ENCODE results near the gene ADAMTS12. TPM values are rescaled to one million over a fixed set of nuclear protein-coding genes. Genes with fewer than 3 reads are reported as not detected.

ADAMTS12 gene
- total RNA-seq, 1 experiment from 2014 or later = 1.2 TPM

DNA sequence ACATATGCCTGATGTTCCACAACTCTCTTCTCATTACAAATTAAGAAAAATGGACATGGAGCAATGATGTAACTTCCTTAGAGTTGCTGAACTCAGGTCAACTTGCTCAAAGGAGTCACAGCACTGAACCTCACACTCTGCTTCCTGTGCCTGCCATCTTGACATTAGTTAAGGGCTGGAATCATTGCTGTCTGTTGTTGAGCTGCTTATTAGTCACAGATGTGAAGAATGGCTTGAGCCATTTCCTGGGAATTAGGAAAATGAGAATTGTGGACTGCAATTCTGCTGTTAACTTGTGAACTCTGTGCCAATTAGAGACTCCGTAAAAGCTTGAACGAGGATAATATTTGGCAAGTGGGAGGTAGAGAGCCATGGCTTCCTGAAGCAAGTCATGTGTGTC, 212.0 kb downstream of the ADAMTS12 start:
- Mint-ChIP-seq H3K4me3 (ENCODE audit: low read depth, unreplicated experiment) (no peak overlapping the region), H3K27me3 (ENCODE audit: unreplicated experiment) (no peaks in the 10 kb centered on the region), H3K4me1 (ENCODE audit: low read depth, unreplicated experiment) (no peaks in the 10 kb centered on the region), H3K36me3 (ENCODE audit: insufficient read depth, unreplicated experiment) (no peaks in the 10 kb centered on the region), H3K27ac (ENCODE audit: unreplicated experiment) (no peak overlapping the region), H3K9me3 (ENCODE audit: low read depth, unreplicated experiment) (peaks cover 10% of the 10 kb centered on the region)
- BruUV-seq (replicated peaks) = no TSS peak
- intact Hi-C loops (cut with micrococcal nuclease; ENCODE audit: unreplicated experiment) = no loop called here
- no peak for DNase-seq
- TF ChIP-seq, protein P1, sequence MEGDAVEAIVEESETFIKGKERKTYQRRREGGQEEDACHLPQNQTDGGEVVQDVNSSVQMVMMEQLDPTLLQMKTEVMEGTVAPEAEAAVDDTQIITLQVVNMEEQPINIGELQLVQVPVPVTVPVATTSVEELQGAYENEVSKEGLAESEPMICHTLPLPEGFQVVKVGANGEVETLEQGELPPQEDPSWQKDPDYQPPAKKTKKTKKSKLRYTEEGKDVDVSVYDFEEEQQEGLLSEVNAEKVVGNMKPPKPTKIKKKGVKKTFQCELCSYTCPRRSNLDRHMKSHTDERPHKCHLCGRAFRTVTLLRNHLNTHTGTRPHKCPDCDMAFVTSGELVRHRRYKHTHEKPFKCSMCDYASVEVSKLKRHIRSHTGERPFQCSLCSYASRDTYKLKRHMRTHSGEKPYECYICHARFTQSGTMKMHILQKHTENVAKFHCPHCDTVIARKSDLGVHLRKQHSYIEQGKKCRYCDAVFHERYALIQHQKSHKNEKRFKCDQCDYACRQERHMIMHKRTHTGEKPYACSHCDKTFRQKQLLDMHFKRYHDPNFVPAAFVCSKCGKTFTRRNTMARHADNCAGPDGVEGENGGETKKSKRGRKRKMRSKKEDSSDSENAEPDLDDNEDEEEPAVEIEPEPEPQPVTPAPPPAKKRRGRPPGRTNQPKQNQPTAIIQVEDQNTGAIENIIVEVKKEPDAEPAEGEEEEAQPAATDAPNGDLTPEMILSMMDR (IDR thresholded peaks at IDR 0.05; ENCODE audit: unreplicated experiment) = no peak
- CTCF ChIA-PET = no interaction called here

DNA sequence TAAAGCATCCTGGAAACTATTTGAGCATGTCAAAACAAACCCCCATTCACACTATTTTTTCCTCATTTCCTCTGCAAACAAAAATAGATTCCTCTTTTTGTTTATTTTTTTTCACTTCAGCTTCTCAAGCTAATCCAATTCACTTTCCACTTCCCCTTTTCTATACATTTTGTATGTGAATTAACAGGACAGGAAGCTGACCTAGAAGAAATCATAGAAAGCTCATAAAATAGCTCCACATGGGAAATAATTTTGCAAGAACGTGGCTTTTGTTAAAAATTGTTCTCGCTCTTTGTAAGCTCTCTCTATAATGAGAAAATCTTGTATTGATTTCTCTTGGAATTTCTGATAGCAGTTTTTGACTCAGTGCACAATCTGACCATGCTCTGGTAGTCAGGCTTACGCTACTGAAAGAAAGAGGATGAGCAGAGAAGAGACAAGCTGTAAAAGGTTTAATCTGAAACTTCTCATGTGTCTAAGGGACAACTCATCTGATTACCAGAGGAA, 215.8 kb downstream of the ADAMTS12 start:
- intact Hi-C loops (cut with micrococcal nuclease; ENCODE audit: unreplicated experiment) = no loop called here
- no peak overlapping the region for H3K27ac Mint-ChIP-seq (ENCODE audit: unreplicated experiment)
- H3K4me3 Mint-ChIP-seq (ENCODE audit: low read depth, unreplicated experiment) = no peak overlapping the region
- no peaks in the 10 kb centered on the region for H3K27me3 Mint-ChIP-seq (ENCODE audit: unreplicated experiment)
- no TSS peak for BruUV-seq (replicated peaks)
- H3K9me3 Mint-ChIP-seq (ENCODE audit: low read depth, unreplicated experiment) = peaks cover 7% of the 10 kb centered on the region
- H3K4me1 Mint-ChIP-seq (ENCODE audit: low read depth, unreplicated experiment) = no peaks in the 10 kb centered on the region
- no peaks in the 10 kb centered on the region for H3K36me3 Mint-ChIP-seq (ENCODE audit: insufficient read depth, unreplicated experiment)
- CTCF ChIA-PET = no interaction called here
- TF ChIP-seq, protein P1 (IDR thresholded peaks at IDR 0.05; ENCODE audit: unreplicated experiment) = no peak
- DNase-seq = no peak

DNA sequence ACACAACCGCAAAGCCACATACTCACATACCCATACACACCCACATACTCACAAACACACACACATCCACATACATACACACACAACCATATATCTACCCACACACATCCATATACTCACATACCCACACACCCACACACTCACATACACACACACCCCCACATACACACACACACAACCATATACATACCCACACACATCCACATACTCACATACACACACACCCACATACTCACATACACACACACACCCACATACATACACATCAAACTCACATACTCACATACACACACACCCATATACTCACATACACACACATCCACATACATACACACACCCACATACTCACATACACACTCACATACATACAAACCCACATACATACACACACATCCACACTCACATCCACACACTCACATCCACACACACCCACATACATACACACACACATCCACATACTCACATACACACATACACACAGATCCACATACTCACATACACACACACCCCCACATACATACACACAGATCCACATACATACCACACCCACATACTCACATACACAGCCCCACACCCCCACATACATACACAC, 220.0 kb downstream of the ADAMTS12 start:
- no peak for DNase-seq
- no peaks in the 10 kb centered on the region for H3K36me3 Mint-ChIP-seq (ENCODE audit: insufficient read depth, unreplicated experiment)
- intact Hi-C loops (cut with micrococcal nuclease; ENCODE audit: unreplicated experiment) = no loop called here
- H3K4me3 Mint-ChIP-seq (ENCODE audit: low read depth, unreplicated experiment) = no peak overlapping the region
- no peaks in the 10 kb centered on the region for H3K27me3 Mint-ChIP-seq (ENCODE audit: unreplicated experiment)
- H3K4me1 Mint-ChIP-seq (ENCODE audit: low read depth, unreplicated experiment) = no peaks in the 10 kb centered on the region
- no TSS peak for BruUV-seq (replicated peaks)
- TF ChIP-seq, protein P1 (IDR thresholded peaks at IDR 0.05; ENCODE audit: unreplicated experiment) = no peak
- no peak overlapping the region for H3K27ac Mint-ChIP-seq (ENCODE audit: unreplicated experiment)
- H3K9me3 Mint-ChIP-seq (ENCODE audit: low read depth, unreplicated experiment) = peaks cover 3% of the 10 kb centered on the region
- CTCF ChIA-PET = no interaction called here

DNA sequence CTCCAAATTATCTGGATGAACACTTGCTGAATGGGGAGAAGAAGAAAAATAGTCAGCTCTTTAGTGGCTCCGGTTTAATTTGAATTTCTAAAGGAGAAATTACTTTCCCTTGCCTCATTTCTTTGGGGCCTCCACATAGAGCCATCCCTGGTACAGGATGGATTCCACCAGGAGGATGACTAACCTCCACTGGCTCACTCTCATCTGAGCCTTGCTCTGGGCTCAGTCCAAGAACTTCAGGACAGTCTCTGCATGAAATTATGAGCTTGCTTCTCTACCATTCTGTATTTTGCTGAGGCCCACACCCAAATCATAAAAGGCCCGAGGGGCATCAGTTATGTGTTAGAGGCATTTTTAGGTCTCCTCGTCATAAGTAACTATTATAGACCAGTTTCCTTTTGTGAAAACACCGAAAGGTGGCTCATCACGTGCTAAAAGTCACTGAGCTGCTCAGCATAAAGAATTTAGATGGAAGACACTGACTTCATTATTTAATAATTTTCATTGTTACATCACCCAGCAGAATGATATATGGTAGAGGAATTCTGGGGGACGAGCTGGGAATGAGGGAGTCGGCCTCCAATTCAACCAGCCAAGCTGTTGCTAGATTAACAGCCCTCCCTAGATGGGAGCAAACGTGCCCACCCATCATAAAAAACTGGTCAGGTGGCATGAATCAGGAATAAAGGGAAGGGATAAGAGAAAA, 228.9 kb downstream of the ADAMTS12 start:
- Mint-ChIP-seq H3K9me3 (ENCODE audit: low read depth, unreplicated experiment) (peaks cover 6% of the 10 kb centered on the region), H3K4me1 (ENCODE audit: low read depth, unreplicated experiment) (no peaks in the 10 kb centered on the region), H3K36me3 (ENCODE audit: insufficient read depth, unreplicated experiment) (no peaks in the 10 kb centered on the region), H3K4me3 (ENCODE audit: low read depth, unreplicated experiment) (no peak overlapping the region), H3K27ac (ENCODE audit: unreplicated experiment) (no peak overlapping the region), H3K27me3 (ENCODE audit: unreplicated experiment) (no peaks in the 10 kb centered on the region)
- TF ChIP-seq, protein P1 (IDR thresholded peaks at IDR 0.05; ENCODE audit: unreplicated experiment) = no peak
- BruUV-seq (replicated peaks) = no TSS peak
- CTCF ChIA-PET = no interaction called here
- DNase-seq = no peak
- intact Hi-C loops (cut with micrococcal nuclease; ENCODE audit: unreplicated experiment) = no loop called here

All from Calu3 (cell line).